HCT116 (cell line): ENCODE data around the gene BAIAP2L2. TPM values are rescaled to one million over a fixed set of nuclear protein-coding genes. Genes with fewer than 3 reads are reported as not detected.

Experiments used
- ATAC-seq: fragments of 200-7000 bp; cut with Tn5 transposase; 2 replicates; pipeline ENCODE4 v1.9.1; 2020; ENCODE audit warnings: mild to moderate bottlenecking, moderate library complexity
- BruUV-seq: library from RNA; stranded (reverse); fragments of 400-500 nt; replicated peaks from 2 replicates; lab custom pipeline; 2021; lab: Mats Ljungman, UMichigan
- CTCF ChIA-PET: fragments of 300-600 bp; sonication (Branson Sonifier 250); formaldehyde crosslinking; loops from one replicate; lab custom pipeline; 2021; ENCODE audit warnings: antibody characterized with exemption; lab: Charles Lee
- POLR2A ChIA-PET: fragments of 300-600, 350-600 bp; sonication (Branson Sonifier 250); formaldehyde crosslinking; loops from one replicate; lab custom pipeline; 2021; ENCODE audit warnings: antibody characterized with exemption; lab: Charles Lee
- RAD21 ChIA-PET, 2 experiments: fragments of 300-600 bp; sonication (Branson Sonifier 250); formaldehyde crosslinking; loops; one replicate each; lab custom pipeline; 2023; ENCODE audit warnings: low total read pairs in 2 of 2; ENCODE audit not compliant: uncharacterized antibody in 2 of 2, unreplicated experiment in 2 of 2, low non-redundant PET in 1 of 2; lab: Charles Lee
- DNase-seq: peaks from one replicate; pipeline ENCODE4 v3.0.0-alpha.2; 2010; ENCODE audit warnings: low read depth, low spot score
- H2AFZ ChIP-seq: fragments of 200-600 bp; shearing (Covaris generic), sonication (generic); 2 replicates; pipeline ENCODE4 v1.6.1; 2017; ENCODE audit warnings: low read depth, mixed run types, mixed read lengths, antibody characterized with exemption, low read length; ENCODE audit not compliant: poor library complexity, severe bottlenecking
- H3K27ac ChIP-seq: 2 replicates; pipeline ENCODE4 v1.5.1; 2012; ENCODE audit warnings: low read depth, low read length
- H3K27me3 ChIP-seq: fragments of 200-600 bp; sonication (generic); 2 replicates; pipeline ENCODE4 v1.6.1; 2016; ENCODE audit warnings: mixed run types, low read length, mixed read lengths; ENCODE audit not compliant: insufficient read depth
- H3K36me3 ChIP-seq, 2 experiments: fragments of 200-500 bp in 1 of 2; fragments of 200-600 bp in 1 of 2; sonication (Bioruptor generic) in 1 of 2; sonication (generic) in 1 of 2; 2 replicates each; pipeline versions ENCODE4 v1.5.1 to v1.6.1; 2014 to 2016; ENCODE audit warnings: low read length in 2 of 2, inconsistent platforms in 1 of 2, mixed read lengths in 1 of 2, mixed run types in 1 of 2; ENCODE audit not compliant: insufficient read depth in 2 of 2, control insufficient read depth in 1 of 2
- H3K4me1 ChIP-seq, 2 experiments: fragments of 200-600 bp in 1 of 2; sonication (generic) in 1 of 2; 2 replicates each; pipeline versions ENCODE4 v1.5.1 to v1.6.1; 2012 to 2017; ENCODE audit warnings: low read length in 2 of 2, inconsistent platforms in 1 of 2, mild to moderate bottlenecking in 1 of 2, mixed read lengths in 1 of 2, mixed run types in 1 of 2, moderate library complexity in 1 of 2; ENCODE audit not compliant: insufficient read depth in 2 of 2, control insufficient read depth in 1 of 2
- H3K4me2 ChIP-seq: fragments of 200-600 bp; sonication (generic); 2 replicates; pipeline ENCODE4 v1.6.1; 2017; ENCODE audit warnings: mixed run types, low read length, mixed read lengths
- H3K4me3 ChIP-seq, 2 experiments: fragments of 200-600 bp in 1 of 2; sonication (generic) in 1 of 2; replicated peaks in 1 of 2; 2 replicates each; pipeline ENCODE4 v1.5.1; 2011 to 2016; ENCODE audit warnings: low read length in 2 of 2, control low read depth in 1 of 2, low read depth in 1 of 2, mild to moderate bottlenecking in 1 of 2, mixed read lengths in 1 of 2, mixed run types in 1 of 2
- H3K79me2 ChIP-seq: fragments of 200-600 bp; sonication (generic); 2 replicates; pipeline ENCODE4 v1.6.1; 2017; ENCODE audit warnings: mild to moderate bottlenecking, mixed run types, low read length, moderate library complexity, mixed read lengths; ENCODE audit not compliant: insufficient read depth
- H3K9ac ChIP-seq: fragments of 200-600 bp; sonication (generic); 2 replicates; pipeline ENCODE4 v1.6.1; 2016; ENCODE audit warnings: low read length, mixed read lengths
- H3K9me2 ChIP-seq: fragments of 200-600 bp; sonication (generic), shearing (Covaris generic); 2 replicates; pipeline ENCODE4 v1.6.1; 2017; ENCODE audit warnings: mixed run types, mild to moderate bottlenecking, moderate library complexity; ENCODE audit not compliant: insufficient read depth
- H3K9me3 ChIP-seq, 2 experiments: fragments of 200-500 bp in 1 of 2; fragments of 200-600 bp in 1 of 2; sonication (Bioruptor generic) in 1 of 2; sonication (generic) in 1 of 2; 2 replicates each; pipeline ENCODE4 v1.6.1; 2014 to 2017; ENCODE audit warnings: low read length in 2 of 2, mixed read lengths in 2 of 2, inconsistent platforms in 1 of 2, low read depth in 1 of 2, mild to moderate bottlenecking in 1 of 2, mixed run types in 1 of 2, moderate library complexity in 1 of 2; ENCODE audit not compliant: control insufficient read depth in 1 of 2, insufficient read depth in 1 of 2
- H4K20me1 ChIP-seq: fragments of 200-600 bp; sonication (generic), shearing (Covaris generic); 2 replicates; pipeline ENCODE4 v1.6.1; 2017; ENCODE audit warnings: mixed run types, mild to moderate bottlenecking, moderate library complexity; ENCODE audit not compliant: insufficient read depth
- CBX3 ChIP-seq: IDR thresholded peaks from 2 replicates; pipeline ENCODE4 v1.6.1; 2012; ENCODE audit warnings: low read depth
- EGR1 ChIP-seq: IDR thresholded peaks from 2 replicates; pipeline ENCODE4 v1.6.1; 2012; ENCODE audit warnings: low read depth
- EZH2phosphoT487 ChIP-seq: fragments of 200-600 bp; IDR thresholded peaks from 2 replicates; pipeline ENCODE4 v1.6.1; 2018; ENCODE audit warnings: antibody characterized with exemption, borderline replicate concordance
- POLR2A ChIP-seq: IDR thresholded peaks from 2 replicates; pipeline ENCODE4 v1.7.0; 2011; ENCODE audit warnings: borderline replicate concordance; ENCODE audit not compliant: insufficient read depth, insufficient read length; ENCODE audit errors: extremely low read depth
- SIN3A ChIP-seq: IDR thresholded peaks from 2 replicates; pipeline ENCODE4 v1.6.1; 2012; ENCODE audit warnings: low read depth
- YY1 ChIP-seq: IDR thresholded peaks from 2 replicates; pipeline ENCODE4 v1.6.1; 2011; ENCODE audit warnings: low read length, low read depth, moderate library complexity, mild to moderate bottlenecking; ENCODE audit not compliant: insufficient replicate concordance; ENCODE audit errors: extremely low read depth
- intact Hi-C: fragments of 100-400 bp; cut with micrococcal nuclease; formaldehyde crosslinking; loops from 2 replicates; pipeline ENCODE4 v1.10.0; 2022
- total RNA-seq: library from RNA; stranded (reverse); gene quantifications from one replicate; pipeline ENCODE4 v1.2.1, GENCODE V29; 2021; ENCODE audit not compliant: unreplicated experiment
- TF ChIP-seq, protein P1 (sequence below), 3 experiments: fragments of 200-600 bp in 1 of 3; sonication (generic) in 1 of 3; IDR thresholded peaks in 2 of 3; conservative IDR thresholded peaks in 1 of 3; 2 replicates each; pipeline ENCODE4 v1.5.1; 2012 to 2017; ENCODE audit warnings: low read depth in 2 of 3, low read length in 2 of 3, antibody characterized with exemption in 1 of 3, borderline replicate concordance in 1 of 3, control low read depth in 1 of 3, mild to moderate bottlenecking in 1 of 3, mixed read lengths in 1 of 3, mixed run types in 1 of 3, moderate library complexity in 1 of 3; ENCODE audit not compliant: insufficient read depth in 1 of 3

BAIAP2L2 gene
- total RNA-seq, 1 experiment from 2014 or later, result 1.0 TPM

DNA sequence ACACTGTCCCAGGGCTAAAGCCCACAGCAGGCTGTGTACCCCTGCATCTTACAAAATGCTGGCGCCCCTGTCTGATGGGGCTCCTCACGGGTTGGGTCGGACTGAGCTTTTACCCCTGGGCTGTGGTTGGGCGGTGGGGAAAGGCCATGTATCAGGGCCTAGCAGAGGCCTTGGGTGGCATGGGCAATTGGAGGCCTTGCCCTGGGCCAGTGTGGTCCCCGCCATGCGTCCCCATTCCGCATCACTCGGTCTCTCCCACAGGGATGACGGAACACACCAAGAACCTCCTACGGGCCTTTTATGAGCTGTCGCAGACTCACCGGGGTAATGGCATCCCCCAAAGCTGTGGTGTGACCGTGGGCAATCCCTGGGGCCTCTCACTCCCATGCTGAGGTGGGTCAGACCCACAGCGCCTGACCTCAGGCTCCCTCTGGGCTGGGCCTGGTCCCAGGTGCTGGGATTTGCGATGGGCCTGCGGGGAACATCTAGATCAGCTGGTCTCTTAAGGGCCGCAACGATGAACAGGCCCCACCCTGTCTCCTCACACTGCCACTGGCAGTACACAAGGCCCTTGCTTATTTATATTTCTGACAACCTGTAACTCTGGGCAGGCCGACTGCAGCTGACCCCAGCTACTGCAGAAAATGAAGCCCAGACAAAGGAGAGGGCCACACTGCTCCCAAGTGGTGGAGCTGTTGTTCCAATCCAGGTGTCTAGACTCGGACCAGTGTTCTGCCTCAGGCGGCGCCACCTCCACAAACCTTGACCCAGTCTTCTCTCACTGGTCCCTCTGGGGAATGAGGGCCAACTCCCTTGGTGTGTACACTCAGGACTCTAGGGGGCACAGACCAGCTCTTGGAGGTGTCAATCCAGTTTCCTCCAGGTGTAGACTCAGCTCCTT lies 38.8 kb downstream of the BAIAP2L2 start:
- no peaks in the 10 kb centered on the region for H3K79me2 ChIP-seq
- intact Hi-C loops, result no loop called here
- no peak overlapping the region for H3K4me2 ChIP-seq
- H4K20me1 ChIP-seq, result no peaks in the 10 kb centered on the region
- CTCF ChIA-PET, result no interaction called here
- TF ChIP-seq CBX3, result no peak
- no peak for TF ChIP-seq SIN3A
- TF ChIP-seq POLR2A, result no peak
- TF ChIP-seq, protein P1, sequence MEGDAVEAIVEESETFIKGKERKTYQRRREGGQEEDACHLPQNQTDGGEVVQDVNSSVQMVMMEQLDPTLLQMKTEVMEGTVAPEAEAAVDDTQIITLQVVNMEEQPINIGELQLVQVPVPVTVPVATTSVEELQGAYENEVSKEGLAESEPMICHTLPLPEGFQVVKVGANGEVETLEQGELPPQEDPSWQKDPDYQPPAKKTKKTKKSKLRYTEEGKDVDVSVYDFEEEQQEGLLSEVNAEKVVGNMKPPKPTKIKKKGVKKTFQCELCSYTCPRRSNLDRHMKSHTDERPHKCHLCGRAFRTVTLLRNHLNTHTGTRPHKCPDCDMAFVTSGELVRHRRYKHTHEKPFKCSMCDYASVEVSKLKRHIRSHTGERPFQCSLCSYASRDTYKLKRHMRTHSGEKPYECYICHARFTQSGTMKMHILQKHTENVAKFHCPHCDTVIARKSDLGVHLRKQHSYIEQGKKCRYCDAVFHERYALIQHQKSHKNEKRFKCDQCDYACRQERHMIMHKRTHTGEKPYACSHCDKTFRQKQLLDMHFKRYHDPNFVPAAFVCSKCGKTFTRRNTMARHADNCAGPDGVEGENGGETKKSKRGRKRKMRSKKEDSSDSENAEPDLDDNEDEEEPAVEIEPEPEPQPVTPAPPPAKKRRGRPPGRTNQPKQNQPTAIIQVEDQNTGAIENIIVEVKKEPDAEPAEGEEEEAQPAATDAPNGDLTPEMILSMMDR (IDR thresholded peaks at IDR 0.05 in 2 of 3, conservative IDR thresholded peaks at IDR 0.05 in 1 of 3; ENCODE audit: borderline replicate concordance in 1 of 3, insufficient read depth in 1 of 3, low read depth in 2 of 3, low read length in 2 of 3), result no peak
- TF ChIP-seq EGR1, result no peak
- no peak for TF ChIP-seq YY1
- no peak for TF ChIP-seq EZH2phosphoT487
- TF ChIP-seq, all 23 proteins: peak for 0
- RAD21 ChIA-PET, result no interaction called here
- Histone ChIP-seq H3K36me3 (peaks cover 12 to 24% of the 10 kb centered on the region in 2 experiments; a peak in 3 of 4 replicates), H3K4me1 (no peaks in the 10 kb centered on the region), H3K9ac (no peak overlapping the region), H3K27me3 (no peaks in the 10 kb centered on the region), H3K4me3 (no peak overlapping the region), H2AFZ (no peak overlapping the region), H3K9me2 (no peaks in the 10 kb centered on the region), H3K27ac (no peak overlapping the region), H3K9me3 (no peaks in the 10 kb centered on the region)
- POLR2A ChIA-PET, result no interaction called here
- DNase-seq (no peak), ATAC-seq (no peak)
- BruUV-seq, result no TSS peak
